Ishikawa (cell line): ENCODE measurements around the gene CMYA5.

ENCODE experiments used
- CEBPB ChIP-seq: IDR thresholded peaks from 2 replicates; pipeline ENCODE4 v1.6.1; 2012
- EP300 ChIP-seq: IDR thresholded peaks from 2 replicates; pipeline ENCODE4 v1.6.1; 2012; ENCODE audit warnings: borderline replicate concordance
- FOXM1 ChIP-seq: IDR thresholded peaks from 2 replicates; pipeline ENCODE4 v1.6.1; 2012; ENCODE audit warnings: low read depth, borderline replicate concordance
- RAD21 ChIP-seq: IDR thresholded peaks from 2 replicates; pipeline ENCODE4 v1.6.1; 2012; ENCODE audit warnings: low read depth
- REST ChIP-seq: IDR thresholded peaks from 2 replicates; pipeline ENCODE4 v1.6.1; 2012; ENCODE audit warnings: low read depth, mild to moderate bottlenecking
- USF1 ChIP-seq: IDR thresholded peaks from 2 replicates; pipeline ENCODE4 v1.6.1; 2012
- YY1 ChIP-seq: IDR thresholded peaks from 2 replicates; pipeline ENCODE4 v1.6.1; 2012; ENCODE audit warnings: low read depth

- TF ChIP-seq YY1 (no peak), FOXM1 (no peak), CEBPB (no peak), REST (no peak), RAD21 (no peak), USF1 (no peak), EP300 (no peak)
Measured at GRCh38 chr5:79759848-79760247, 70.2 kb downstream of the CMYA5 start.
